ENCODE data around the gene NR1D1. TPM values are rescaled to one million over a fixed set of nuclear protein-coding genes. Genes with fewer than 3 reads are reported as not detected.

The NR1D1 gene
- total and polyA plus RNA-seq, 2 of the 8 experiments (the other 6 are each of a cell fraction or from before 2014, with no cell fraction given): 1.5 to 4.6 TPM

DNA sequence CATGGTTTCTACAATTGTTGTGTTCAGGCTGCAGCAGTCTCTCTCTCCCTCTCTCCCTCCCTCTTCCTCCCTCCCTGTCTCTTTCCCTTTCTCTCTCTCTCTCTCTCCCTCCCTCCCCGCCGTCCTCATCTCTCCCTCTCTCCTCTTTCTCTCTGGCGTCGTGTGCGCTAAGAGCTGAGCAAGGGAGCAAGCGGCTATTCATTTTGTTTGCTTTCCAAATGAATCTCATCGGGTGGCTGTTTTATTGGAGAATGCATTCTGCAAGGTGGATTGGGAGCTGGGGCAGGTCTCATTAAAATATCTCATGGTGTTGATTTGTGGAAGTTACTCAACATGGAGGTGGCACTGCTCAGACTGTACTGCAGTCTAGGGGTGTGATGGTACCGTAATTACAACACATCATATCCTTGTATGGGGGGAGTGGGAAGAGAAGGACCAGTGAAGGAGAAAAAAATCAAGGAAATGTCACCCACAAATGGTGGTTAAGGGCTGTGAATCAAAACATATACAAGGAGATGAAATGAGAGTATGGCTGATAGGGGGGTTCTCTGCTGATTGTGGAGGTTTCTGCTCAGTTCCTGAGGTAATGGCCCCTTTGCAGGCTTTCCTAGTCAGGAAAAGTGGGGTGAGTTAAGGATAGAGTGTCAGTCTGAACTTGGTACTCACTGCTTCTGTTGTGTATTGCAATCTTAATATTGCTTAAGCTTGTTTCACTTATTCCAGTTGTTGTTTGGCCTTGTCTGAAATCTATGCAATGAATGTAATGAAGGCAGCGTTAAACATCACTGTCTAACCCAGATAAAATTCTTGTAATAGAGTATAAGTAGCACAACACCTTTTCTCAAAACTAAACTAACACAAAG lies 24.1 kb upstream of the NR1D1 start (continued):
- TF ChIP-seq PHF8 (conservative IDR thresholded peaks at IDR 0.05; ENCODE audit: low read depth, low read length) (no peak), TAF1 (IDR thresholded peaks at IDR 0.05; ENCODE audit: low read depth, low read length) (no peak)

Data from H1 (cell line).